H1 (cell line): Measurements from ENCODE around the gene DENND1A. TPM values are rescaled to one million over a fixed set of nuclear protein-coding genes. Genes with fewer than 3 reads are reported as not detected.

ENCODE experiments used
- CTCF ChIA-PET: fragments of 300-600 bp; sonication (Branson Sonifier 250); formaldehyde crosslinking; loops from one replicate; lab custom pipeline; 2021; ENCODE audit not compliant: partially characterized antibody; lab: Charles Lee
- POLR2A ChIA-PET: fragments of 300-600 bp; sonication (Branson Sonifier 250); formaldehyde crosslinking; loops from one replicate; lab custom pipeline; 2021; ENCODE audit warnings: inconsistent platforms; ENCODE audit not compliant: partially characterized antibody; lab: Charles Lee
- DNase-seq, 2 experiments: peaks; one replicate each; pipeline versions ENCODE4 v3.0.0 to v3.0.0-alpha.2; 2010 to 2022; ENCODE audit warnings: low spot score in 2 of 2, low read depth in 1 of 2, mixed read lengths in 1 of 2
- FAIRE-seq: peaks from 2 replicates; lab custom pipeline; 2011; peaks lifted over from hg19 to GRCh38; lab: Jason Lieb, UNC
- H2AFZ ChIP-seq: 2 replicates; pipeline ENCODE4 v1.8.1; 2012; ENCODE audit warnings: low read length, inconsistent platforms
- H2AK5ac ChIP-seq: 2 replicates; pipeline ENCODE4 v1.6.1; 2013; ENCODE audit warnings: low read depth, low read length
- H2BK120ac ChIP-seq: replicated peaks from 2 replicates; pipeline ENCODE3; 2013; ENCODE audit warnings: low read depth, low read length, inconsistent platforms
- H2BK12ac ChIP-seq: 2 replicates; pipeline ENCODE4 v1.6.1; 2013; ENCODE audit warnings: low read depth, low read length
- H2BK15ac ChIP-seq: 2 replicates; pipeline ENCODE4 v1.6.1; 2013; ENCODE audit warnings: low read length
- H2BK20ac ChIP-seq: 2 replicates; pipeline ENCODE4 v1.6.1; 2013; ENCODE audit warnings: low read length
- H2BK5ac ChIP-seq: 2 replicates; pipeline ENCODE4 v1.6.1; 2013; ENCODE audit warnings: low read depth, low read length
- H3K14ac ChIP-seq: 2 replicates; pipeline ENCODE4 v1.6.1; 2013; ENCODE audit warnings: inconsistent platforms; ENCODE audit not compliant: insufficient read length
- H3K18ac ChIP-seq: 2 replicates; pipeline ENCODE4 v1.6.1; 2013; ENCODE audit warnings: low read length; ENCODE audit errors: extremely low read depth
- H3K23ac ChIP-seq: 2 replicates; pipeline ENCODE4 v1.6.1; 2013; ENCODE audit warnings: inconsistent platforms; ENCODE audit not compliant: insufficient read length
- H3K23me2 ChIP-seq: 2 replicates; pipeline ENCODE4 v1.6.1; 2013; ENCODE audit warnings: low read depth, low read length
- H3K27ac ChIP-seq: 2 replicates; pipeline ENCODE4 v1.6.1; 2011; ENCODE audit warnings: low read depth, low read length, inconsistent platforms
- H3K27me3 ChIP-seq, 4 experiments: replicated peaks in 1 of 4; 1 replicate in 1 of 4; 2 replicates in 3 of 4; pipeline versions ENCODE4 v1.6.1 to v1.8.1; 2011 to 2013; ENCODE audit warnings: low read length in 3 of 4, mild to moderate bottlenecking in 3 of 4, inconsistent platforms in 2 of 4, mixed read lengths in 2 of 4, moderate library complexity in 1 of 4; ENCODE audit not compliant: control insufficient read depth in 3 of 4, insufficient read depth in 3 of 4; ENCODE audit errors: extremely low read depth in 1 of 4
- H3K36me3 ChIP-seq, 4 experiments: 2 replicates each; pipeline versions ENCODE4 v1.6.1 to v1.8.1; 2011 to 2013; ENCODE audit warnings: mild to moderate bottlenecking in 4 of 4, low read length in 3 of 4, moderate library complexity in 2 of 4, control low read depth in 1 of 4, inconsistent platforms in 1 of 4; ENCODE audit not compliant: insufficient read depth in 4 of 4, control insufficient read depth in 2 of 4
- H3K4ac ChIP-seq: replicated peaks from 2 replicates; pipeline ENCODE3; 2013; ENCODE audit warnings: low read length, low read depth, mixed read lengths, inconsistent platforms; ENCODE audit not compliant: insufficient read length
- H3K4me1 ChIP-seq, 4 experiments: replicated peaks in 1 of 4; 1 replicate in 1 of 4; 2 replicates in 3 of 4; pipeline versions ENCODE4 v1.6.1 to v1.8.1; 2011 to 2013; ENCODE audit warnings: low read length in 3 of 4, inconsistent platforms in 2 of 4, mixed read lengths in 1 of 4; ENCODE audit not compliant: insufficient read depth in 4 of 4, control insufficient read depth in 3 of 4
- H3K4me2 ChIP-seq, 2 experiments: 2 replicates each; pipeline versions ENCODE4 v1.6.1 to v1.8.1; 2011 to 2013; ENCODE audit warnings: low read depth in 2 of 2, low read length in 2 of 2, control low read depth in 1 of 2, inconsistent platforms in 1 of 2, mild to moderate bottlenecking in 1 of 2; ENCODE audit not compliant: insufficient read depth in 1 of 2
- H3K4me3 ChIP-seq, 4 experiments: fragments of 200-600, 300-600 bp in 1 of 4; sonication (generic), shearing (Covaris generic), sonication (Bioruptor Twin) in 1 of 4; 2 replicates each; pipeline versions ENCODE4 v1.5.1 to v1.8.1; 2011 to 2016; ENCODE audit warnings: low read length in 4 of 4, low read depth in 3 of 4, control low read depth in 2 of 4, inconsistent platforms in 2 of 4, mild to moderate bottlenecking in 2 of 4, mixed read lengths in 1 of 4, moderate library complexity in 1 of 4; ENCODE audit not compliant: insufficient read depth in 2 of 4; ENCODE audit errors: extremely low read depth in 1 of 4
- H3K56ac ChIP-seq: replicated peaks from 2 replicates; pipeline ENCODE3; 2013; ENCODE audit warnings: low read depth, mild to moderate bottlenecking, mixed read lengths, low read length, inconsistent platforms; ENCODE audit not compliant: insufficient read length
- H3K79me1 ChIP-seq: 2 replicates; pipeline ENCODE4 v1.6.1; 2013; ENCODE audit warnings: low read depth, low read length, control low read depth
- H3K79me2 ChIP-seq, 2 experiments: 2 replicates each; pipeline versions ENCODE4 v1.6.1 to v1.8.1; 2012 to 2013; ENCODE audit warnings: low read length in 2 of 2, mild to moderate bottlenecking in 2 of 2, inconsistent platforms in 1 of 2; ENCODE audit not compliant: insufficient read depth in 2 of 2, control insufficient read depth in 1 of 2
- H3K9ac ChIP-seq, 4 experiments: replicated peaks in 1 of 4; 1 replicate in 1 of 4; 2 replicates in 3 of 4; pipeline versions ENCODE4 v1.6.1 to v1.8.1; 2011 to 2013; ENCODE audit warnings: low read depth in 3 of 4, low read length in 3 of 4, control low read depth in 2 of 4, mild to moderate bottlenecking in 2 of 4, moderate library complexity in 2 of 4, inconsistent platforms in 1 of 4; ENCODE audit errors: extremely low read depth in 1 of 4
- H3K9me3 ChIP-seq, 2 experiments: 2 replicates each; pipeline versions ENCODE4 v1.6.1 to v1.8.1; 2012 to 2013; ENCODE audit warnings: mild to moderate bottlenecking in 2 of 2, moderate library complexity in 2 of 2, control low read depth in 1 of 2, inconsistent platforms in 1 of 2, low read depth in 1 of 2, low read length in 1 of 2, mixed read lengths in 1 of 2; ENCODE audit not compliant: insufficient read depth in 2 of 2
- H4K20me1 ChIP-seq, 2 experiments: replicated peaks in 1 of 2; 2 replicates each; pipeline versions ENCODE3 to v1.8.1; 2011 to 2013; ENCODE audit warnings: inconsistent platforms in 2 of 2, low read length in 2 of 2, mild to moderate bottlenecking in 1 of 2; ENCODE audit not compliant: insufficient read depth in 2 of 2, control insufficient read depth in 1 of 2
- H4K5ac ChIP-seq: 2 replicates; pipeline ENCODE4 v1.6.1; 2013; ENCODE audit warnings: low read length, low read depth, mixed read lengths, inconsistent platforms; ENCODE audit not compliant: insufficient read length
- H4K8ac ChIP-seq: 2 replicates; pipeline ENCODE4 v1.8.0; 2013; ENCODE audit warnings: mild to moderate bottlenecking, moderate library complexity, low read length, inconsistent platforms; ENCODE audit not compliant: insufficient read depth; ENCODE audit errors: extremely low read depth
- H4K91ac ChIP-seq: replicated peaks from 2 replicates; pipeline ENCODE3; 2013; ENCODE audit warnings: low read length, mixed read lengths, inconsistent platforms; ENCODE audit not compliant: insufficient read length
- ATF2 ChIP-seq: IDR thresholded peaks from 2 replicates; pipeline ENCODE4 v1.6.1; 2012; ENCODE audit warnings: low read length, inconsistent platforms
- BRCA1 ChIP-seq: IDR thresholded peaks from 2 replicates; pipeline ENCODE4 v1.6.1; 2012; ENCODE audit warnings: low read depth, low read length, improper control_type of control experiment
- CBX5 ChIP-seq: fragments of 300-800, 300-1000 bp; sonication (generic); IDR thresholded peaks from 2 replicates; pipeline ENCODE4 v1.7.1; 2016; ENCODE audit warnings: antibody characterized with exemption, low read length, low read depth
- CHD2 ChIP-seq: IDR thresholded peaks from 2 replicates; pipeline ENCODE4 v1.6.1; 2012; ENCODE audit warnings: low read length, improper control_type of control experiment
- CREB1 ChIP-seq: IDR thresholded peaks from 2 replicates; pipeline ENCODE4 v1.6.1; 2012; ENCODE audit warnings: inconsistent platforms
- EGR1 ChIP-seq: IDR thresholded peaks from 2 replicates; pipeline ENCODE4 v1.6.1; 2011; ENCODE audit warnings: low read depth, low read length, borderline replicate concordance
- KDM1A ChIP-seq: fragments of 200-600, 300-600 bp; sonication (generic); IDR thresholded peaks from 2 replicates; pipeline ENCODE4 v1.7.1; 2016; ENCODE audit warnings: mild to moderate bottlenecking, low read length, borderline replicate concordance
- NRF1 ChIP-seq: IDR thresholded peaks from 2 replicates; pipeline ENCODE4 v1.6.1; 2011; ENCODE audit warnings: mild to moderate bottlenecking, low read depth, low read length, improper control_type of control experiment
- RAD21 ChIP-seq, 2 experiments: IDR thresholded peaks in 1 of 2; conservative IDR thresholded peaks in 1 of 2; 2 replicates each; pipeline ENCODE4 v1.6.1; 2011; ENCODE audit warnings: low read depth in 2 of 2, low read length in 2 of 2, improper control_type of control experiment in 1 of 2, inconsistent platforms in 1 of 2, mild to moderate bottlenecking in 1 of 2, moderate library complexity in 1 of 2
- SAP30 ChIP-seq: fragments of 300-600 bp; sonication (generic); IDR thresholded peaks from 2 replicates; pipeline ENCODE4 v1.7.1; 2012; ENCODE audit warnings: low read length, moderate library complexity, mild to moderate bottlenecking, inconsistent platforms; ENCODE audit not compliant: insufficient read depth, insufficient replicate concordance
- WGBS, 2 experiments: shearing (Covaris generic) in 1 of 2; methylation state at CpG; one replicate each; pipeline versions ENCODE4 v1.1.6 to v1.1.7; 2013 to 2015; ENCODE audit warnings: low lambda C conversion rate in 2 of 2, mixed read lengths in 2 of 2, inconsistent platforms in 1 of 2, low coverage in 1 of 2, missing lambda C conversion rate in 1 of 2; ENCODE audit not compliant: insufficient replicate concordance in 2 of 2, insufficient coverage in 1 of 2, insufficient read length in 1 of 2; ENCODE audit errors: extremely low coverage in 1 of 2, missing lambda C conversion rate in 1 of 2; 5-methylcytosine and 5-hydroxymethylcytosine counted together
- polyA plus RNA-seq, 7 experiments: library from polyadenylated mRNA; depleted of rRNA in 3 of 7; stranded (reverse) in 5 of 7; unstranded in 2 of 7; fragments of >200 nt in 5 of 7; fragments of 200-250 nt in 2 of 7; gene quantifications; 1 replicate in 5 of 7; 2 replicates in 1 of 7; 4 replicates in 1 of 7; pipeline versions ENCODE4 v1.2.1 to v1.2.3, GENCODE V29; 2011 to 2013; ENCODE audit warnings: missing spikeins in 2 of 7, mixed read lengths in 2 of 7
- total RNA-seq: library from RNA; stranded (reverse); fragmentation: NEBNext Ultra II Directional; extraction: Animal tissue kit (Norgen Biotek cat#: 25700); gene quantifications from 2 replicates; pipeline ENCODE4 v1.2.1, GENCODE V29; 2021

The DENND1A gene
- total and polyA plus RNA-seq, 2 of the 8 experiments (the other 6 are each of a cell fraction or from before 2014, with no cell fraction given), result 24.1 to 26.4 TPM

DNA sequence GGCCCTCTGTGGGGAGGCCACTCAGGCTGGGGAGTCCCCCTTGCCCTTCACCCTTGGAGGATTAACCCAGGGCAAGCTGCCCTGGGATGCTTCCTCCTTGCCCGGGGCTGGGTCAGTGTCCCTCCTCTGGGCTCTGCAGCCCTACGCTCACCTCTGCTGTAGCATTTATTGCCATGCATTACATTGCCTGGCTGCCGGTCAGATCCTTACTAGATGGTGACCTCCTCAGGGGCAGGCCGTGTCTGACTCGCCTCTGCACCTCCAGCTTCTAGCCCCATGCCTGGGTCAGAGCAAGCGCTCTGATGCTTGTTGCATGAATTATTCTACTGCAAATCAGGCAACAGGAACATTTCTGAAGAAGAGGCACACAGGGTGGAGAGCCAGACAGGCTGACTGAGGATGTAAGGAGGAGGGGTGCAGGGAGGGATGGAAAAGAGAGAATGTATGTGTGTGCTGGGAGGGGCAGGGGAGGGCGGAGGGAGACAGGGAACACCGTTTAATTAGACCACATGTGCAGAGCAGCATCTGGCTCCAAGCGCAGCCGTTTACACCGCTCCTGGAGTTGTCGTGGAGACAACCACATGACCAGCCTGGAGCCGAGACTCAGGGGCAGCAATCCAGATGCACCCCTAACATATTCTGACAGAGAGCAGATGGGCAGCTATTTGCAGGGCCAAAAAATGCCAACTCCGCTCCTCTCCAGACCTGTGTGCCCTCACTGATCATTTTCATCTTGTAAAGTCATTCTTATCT is 456.9 kb downstream of the DENND1A start:
- CTCF ChIA-PET, result interaction anchor here (0.6 to 1.5 kb wide), 5 partner anchors 13 to 793 kb away, joined by 3 to 5 read pairs (median 3); no protein-coding TSS in a partner anchor
- POLR2A ChIA-PET, result interaction anchor here (1.8 kb wide), 1 partner anchor 16 kb away, joined by 4 read pairs; no protein-coding TSS in a partner anchor
- no peak for TF ChIP-seq EGR1
- no peak for TF ChIP-seq KDM1A
- TF ChIP-seq SAP30, result no peak
- no peak for TF ChIP-seq RAD21 (IDR thresholded peaks at IDR 0.05 in 1 of 2, conservative IDR thresholded peaks at IDR 0.05 in 1 of 2; ENCODE audit: low read depth in 2 of 2, low read length in 2 of 2)
- TF ChIP-seq CHD2, result no peak
- no peak for TF ChIP-seq CBX5
- no peak for TF ChIP-seq ATF2
- TF ChIP-seq NRF1, result no peak
- TF ChIP-seq CREB1, result no peak
- no peak for TF ChIP-seq BRCA1

More for the DNA sequence above, 456.9 kb downstream of the DENND1A start:
- H3K4me2 ChIP-seq, result no peak overlapping the region
- H3K36me3 ChIP-seq, result no peaks in the 10 kb centered on the region
- H2BK15ac ChIP-seq, result no peak overlapping the region
- no peak overlapping the region for H4K91ac ChIP-seq
- H3K56ac ChIP-seq, result no peak overlapping the region
- peaks cover 0 to 4% (median 1%) of the 10 kb centered on the region in 4 experiments; a peak in 2 of 7 replicates for H3K4me1 ChIP-seq
- no peak overlapping the region for H3K9ac ChIP-seq
- no peak overlapping the region for H3K27ac ChIP-seq
- no peaks in the 10 kb centered on the region for H3K79me2 ChIP-seq
- no peaks in the 10 kb centered on the region for H3K23me2 ChIP-seq
- no peak overlapping the region; the same call in 1 of the 2 replicates for H3K18ac ChIP-seq
- H3K79me1 ChIP-seq, result no peaks in the 10 kb centered on the region
- no peak overlapping the region for H2BK120ac ChIP-seq
- no peak overlapping the region for H3K23ac ChIP-seq
- no peak overlapping the region for H3K14ac ChIP-seq
- H3K4ac ChIP-seq, result no peak overlapping the region
- no peaks in the 10 kb centered on the region for H3K27me3 ChIP-seq
- no peak overlapping the region for H2AFZ ChIP-seq
- no peak overlapping the region for H2BK5ac ChIP-seq
- H4K5ac ChIP-seq, result no peak overlapping the region
- no peaks in the 10 kb centered on the region for H4K20me1 ChIP-seq
- no peaks in the 10 kb centered on the region for H3K9me3 ChIP-seq
- FAIRE-seq (no peak), DNase-seq (no peak)
- no peak overlapping the region for H2BK20ac ChIP-seq
- H2BK12ac ChIP-seq, result 0 out of 2 replicates have a peak overlapping the region, but pooled peaks have one; percentile 39
- H2AK5ac ChIP-seq, result no peak overlapping the region; the same call in 1 of the 2 replicates
- 90% methylated on average over 14 of the region's 14 CpGs; no CpG with 5 or more reads in 1 of the 2 experiments for WGBS, 2 experiments
- peak overlapping the region; percentile 60; the same call in 1 of the 2 replicates for H4K8ac ChIP-seq
- H3K4me3 ChIP-seq, result no peak overlapping the region
